Cardiac muscle cell (in vitro differentiated cells and primary cell): Measurements from ENCODE around the gene LIPI. TPM values are rescaled to one million over a fixed set of nuclear protein-coding genes. Genes with fewer than 3 reads are reported as not detected.

Source experiments
- DNase-seq, 2 donors: peaks; one replicate each; pipeline versions ENCODE4 v3.0.0 to v3.0.0-alpha.2; 2010 to 2017; ENCODE audit warnings: low read depth in 1 of 2, low spot score in 1 of 2
- H3K27ac ChIP-seq: fragments of 200-600 bp; sonication (generic); 2 replicates; pipeline ENCODE4 v1.5.1; 2016
- H3K27me3 ChIP-seq: fragments of 200-600 bp; sonication (generic); 2 replicates; pipeline ENCODE4 v1.6.0; 2016; ENCODE audit warnings: control low read depth
- H3K36me3 ChIP-seq: fragments of 200-600 bp; sonication (generic); 2 replicates; pipeline ENCODE4 v1.5.1; 2016; ENCODE audit warnings: control low read depth
- H3K4me1 ChIP-seq: fragments of 200-600 bp; sonication (generic); 2 replicates; pipeline ENCODE4 v1.8.1; 2017; ENCODE audit warnings: low read depth, mild to moderate bottlenecking, mixed run types
- H3K4me3 ChIP-seq: fragments of 200-600 bp; sonication (generic); 2 replicates; pipeline ENCODE4 v1.5.1; 2016; ENCODE audit warnings: mild to moderate bottlenecking
- H3K9me3 ChIP-seq: fragments of 200-600 bp; sonication (generic); 2 replicates; pipeline ENCODE4 v1.5.1; 2017; ENCODE audit warnings: low read depth, mild to moderate bottlenecking, control low read depth
- polyA plus RNA-seq: library from polyadenylated mRNA; unstranded; fragments of >200 nt; fragmentation: Nextera tagmentation; extraction: Ambion mirVana; gene quantifications from 2 replicates; pipeline ENCODE4 v1.2.1, GENCODE V29; 2016
- total RNA-seq: library from RNA; depleted of rRNA; stranded (reverse); fragments of >200 nt; gene quantifications from 2 replicates; pipeline ENCODE4 v1.2.3, GENCODE V29; 2016
- TF ChIP-seq, protein P1 (sequence below): IDR thresholded peaks from 2 replicates; pipeline ENCODE4 v1.5.1; 2012; ENCODE audit warnings: low read depth, mild to moderate bottlenecking, low read length

LIPI gene
- total and polyA plus RNA-seq, 2 experiments from 2014 or later, result not detected

DNA sequence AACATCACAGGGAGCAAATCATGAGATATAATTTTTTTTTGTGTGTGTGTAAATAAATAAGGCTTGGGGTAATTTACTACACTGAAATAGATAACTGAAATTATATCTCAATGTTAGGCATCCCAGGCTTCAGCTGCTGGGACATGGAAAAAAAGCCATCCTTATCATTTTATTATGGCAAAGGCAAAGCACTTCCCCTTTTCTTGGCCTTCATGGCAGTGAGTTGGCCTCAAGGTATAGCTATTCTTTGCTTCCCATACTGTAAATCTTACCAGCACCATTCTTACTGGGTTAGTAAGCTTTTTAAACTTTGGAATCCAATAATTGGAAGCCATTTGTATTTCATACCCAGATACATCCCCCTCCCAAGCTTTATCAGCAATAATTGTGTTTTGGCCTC is 34.2 kb upstream of the LIPI start:
- Histone ChIP-seq H3K4me3 (no peak overlapping the region), H3K27me3 (no peaks in the 10 kb centered on the region), H3K27ac (no peak overlapping the region), H3K9me3 (no peaks in the 10 kb centered on the region), H3K36me3 (no peaks in the 10 kb centered on the region), H3K4me1 (no peaks in the 10 kb centered on the region)
- DNase-seq, result no peak
- TF ChIP-seq, protein P1, sequence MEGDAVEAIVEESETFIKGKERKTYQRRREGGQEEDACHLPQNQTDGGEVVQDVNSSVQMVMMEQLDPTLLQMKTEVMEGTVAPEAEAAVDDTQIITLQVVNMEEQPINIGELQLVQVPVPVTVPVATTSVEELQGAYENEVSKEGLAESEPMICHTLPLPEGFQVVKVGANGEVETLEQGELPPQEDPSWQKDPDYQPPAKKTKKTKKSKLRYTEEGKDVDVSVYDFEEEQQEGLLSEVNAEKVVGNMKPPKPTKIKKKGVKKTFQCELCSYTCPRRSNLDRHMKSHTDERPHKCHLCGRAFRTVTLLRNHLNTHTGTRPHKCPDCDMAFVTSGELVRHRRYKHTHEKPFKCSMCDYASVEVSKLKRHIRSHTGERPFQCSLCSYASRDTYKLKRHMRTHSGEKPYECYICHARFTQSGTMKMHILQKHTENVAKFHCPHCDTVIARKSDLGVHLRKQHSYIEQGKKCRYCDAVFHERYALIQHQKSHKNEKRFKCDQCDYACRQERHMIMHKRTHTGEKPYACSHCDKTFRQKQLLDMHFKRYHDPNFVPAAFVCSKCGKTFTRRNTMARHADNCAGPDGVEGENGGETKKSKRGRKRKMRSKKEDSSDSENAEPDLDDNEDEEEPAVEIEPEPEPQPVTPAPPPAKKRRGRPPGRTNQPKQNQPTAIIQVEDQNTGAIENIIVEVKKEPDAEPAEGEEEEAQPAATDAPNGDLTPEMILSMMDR, result no peak

DNA sequence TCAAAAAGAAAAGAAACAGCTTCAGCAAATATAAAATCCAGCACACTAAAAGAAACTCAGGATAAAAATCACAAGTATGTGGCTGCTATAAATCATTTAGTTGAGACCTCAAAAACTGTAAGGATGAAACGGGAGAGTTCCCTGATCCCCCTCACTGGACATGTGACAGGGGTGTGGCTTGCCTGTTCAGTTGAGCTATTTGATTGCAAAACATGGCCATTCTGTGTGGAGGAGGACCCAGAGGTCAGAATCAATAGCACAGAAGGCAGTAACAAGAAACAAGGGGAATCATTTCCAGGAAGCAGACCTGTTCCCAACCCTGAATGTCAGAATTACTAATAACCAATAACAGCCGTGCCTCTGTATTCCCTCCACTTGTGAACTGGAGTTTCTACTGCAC is 33.1 kb upstream of the LIPI start:
- no peaks in the 10 kb centered on the region for H3K36me3 ChIP-seq
- H3K4me3 ChIP-seq, result no peak overlapping the region
- no peaks in the 10 kb centered on the region for H3K27me3 ChIP-seq
- no peak overlapping the region for H3K27ac ChIP-seq
- no peaks in the 10 kb centered on the region for H3K9me3 ChIP-seq
- H3K4me1 ChIP-seq, result no peaks in the 10 kb centered on the region
- TF ChIP-seq, protein P1, result no peak
- no peak for DNase-seq

DNA sequence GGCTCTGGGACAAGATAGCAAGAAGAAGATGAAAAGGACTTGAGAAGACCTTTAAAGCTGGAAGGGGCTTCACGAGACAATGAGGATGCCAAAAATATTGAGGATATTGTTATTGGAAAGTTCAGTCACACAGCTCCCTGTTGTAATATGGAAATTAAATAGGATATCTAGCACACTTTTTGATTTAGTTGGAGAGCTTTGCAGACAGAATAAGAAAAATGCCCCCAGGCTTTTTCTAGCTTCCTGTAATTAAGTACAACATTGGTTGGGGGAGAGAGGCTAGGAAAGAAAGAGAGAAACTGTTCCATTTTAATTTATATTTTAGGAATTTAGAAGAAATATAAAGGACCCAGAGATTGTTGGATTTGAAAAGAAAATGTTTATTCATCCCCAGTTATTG is 32.7 kb upstream of the LIPI start:
- Histone ChIP-seq H3K9me3 (no peaks in the 10 kb centered on the region), H3K4me1 (no peaks in the 10 kb centered on the region)

DNA sequence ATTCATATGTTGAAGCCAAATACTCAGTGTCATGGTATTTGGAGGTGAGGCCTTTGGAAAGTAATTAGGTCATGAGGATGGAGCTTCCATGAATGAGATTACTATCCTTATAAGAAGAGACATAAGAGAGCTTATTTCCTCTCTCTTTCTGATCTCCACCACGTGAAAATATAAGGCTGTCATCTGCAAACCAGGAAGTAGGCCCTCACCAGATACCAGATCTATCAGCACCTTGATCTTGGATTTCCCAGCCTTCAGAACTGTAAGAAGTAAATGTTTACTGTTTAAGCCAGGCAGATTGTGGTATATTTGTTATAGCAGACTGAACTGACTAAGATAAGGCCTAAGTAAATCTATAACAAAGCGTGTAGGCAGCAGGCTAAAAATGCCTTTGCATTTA is 30.5 kb upstream of the LIPI start:
- no peak overlapping the region for H3K4me3 ChIP-seq
- H3K4me1 ChIP-seq, result no peaks in the 10 kb centered on the region
- TF ChIP-seq, protein P1, result no peak
- no peaks in the 10 kb centered on the region for H3K9me3 ChIP-seq
- DNase-seq, result no peak
- H3K36me3 ChIP-seq, result no peaks in the 10 kb centered on the region
- H3K27ac ChIP-seq, result no peak overlapping the region
- no peaks in the 10 kb centered on the region for H3K27me3 ChIP-seq

More for the DNA sequence above, 32.7 kb upstream of the LIPI start:
- no peaks in the 10 kb centered on the region for H3K36me3 ChIP-seq
- H3K27ac ChIP-seq, result no peak overlapping the region
- DNase-seq, result no peak
- TF ChIP-seq, protein P1, result no peak
- no peak overlapping the region for H3K4me3 ChIP-seq
- no peaks in the 10 kb centered on the region for H3K27me3 ChIP-seq

DNA sequence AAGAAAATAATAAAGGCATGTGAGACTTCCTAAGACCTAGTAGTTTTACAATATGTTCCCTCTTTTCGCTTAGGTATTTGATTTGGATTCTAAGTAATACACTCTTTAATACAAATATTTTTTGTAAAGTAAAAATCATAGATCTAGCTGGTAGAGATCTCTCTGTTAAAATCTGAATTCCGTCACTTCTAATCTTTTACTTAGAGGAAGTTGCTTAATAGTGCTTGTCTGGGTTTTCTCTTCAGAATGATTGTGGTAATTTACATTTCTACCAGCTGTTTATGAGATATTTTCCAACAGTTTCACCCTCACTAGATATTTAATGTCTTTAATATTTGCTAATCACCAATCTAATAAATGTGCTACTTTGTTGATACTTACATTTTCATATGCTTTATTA is 28.5 kb upstream of the LIPI start:
- Histone ChIP-seq H3K4me3 (no peak overlapping the region), H3K27me3 (no peaks in the 10 kb centered on the region), H3K27ac (no peak overlapping the region), H3K9me3 (no peaks in the 10 kb centered on the region), H3K36me3 (no peaks in the 10 kb centered on the region), H3K4me1 (no peaks in the 10 kb centered on the region)
- TF ChIP-seq, protein P1, result no peak
- DNase-seq, result no peak

DNA sequence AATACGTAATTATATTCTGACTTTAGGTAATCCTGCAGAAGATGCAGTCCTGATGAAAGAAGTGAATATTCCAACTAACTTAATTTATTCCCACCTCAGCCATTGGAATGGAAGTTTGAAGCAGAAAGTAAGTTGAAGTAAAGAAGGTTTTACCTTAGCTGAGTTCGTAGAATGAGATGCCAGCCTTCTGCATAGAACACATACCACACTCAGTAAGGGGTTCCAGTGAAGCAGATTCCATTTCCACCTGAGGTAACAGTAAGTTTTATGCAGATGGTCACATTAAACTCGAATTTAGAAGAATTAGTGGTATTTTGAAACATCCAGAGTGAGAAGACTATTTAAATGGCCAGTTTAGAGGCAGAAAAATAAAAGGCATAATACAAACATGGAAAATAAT is 25.4 kb upstream of the LIPI start:
- no peaks in the 10 kb centered on the region for H3K4me1 ChIP-seq
- no peak for DNase-seq
- H3K9me3 ChIP-seq, result no peaks in the 10 kb centered on the region
- H3K36me3 ChIP-seq, result no peaks in the 10 kb centered on the region
- no peak overlapping the region for H3K27ac ChIP-seq
- no peaks in the 10 kb centered on the region for H3K27me3 ChIP-seq
- TF ChIP-seq, protein P1, result no peak
- H3K4me3 ChIP-seq, result no peak overlapping the region
